ENCODE data around the gene HTRA1.

The HTRA1 gene

DNA sequence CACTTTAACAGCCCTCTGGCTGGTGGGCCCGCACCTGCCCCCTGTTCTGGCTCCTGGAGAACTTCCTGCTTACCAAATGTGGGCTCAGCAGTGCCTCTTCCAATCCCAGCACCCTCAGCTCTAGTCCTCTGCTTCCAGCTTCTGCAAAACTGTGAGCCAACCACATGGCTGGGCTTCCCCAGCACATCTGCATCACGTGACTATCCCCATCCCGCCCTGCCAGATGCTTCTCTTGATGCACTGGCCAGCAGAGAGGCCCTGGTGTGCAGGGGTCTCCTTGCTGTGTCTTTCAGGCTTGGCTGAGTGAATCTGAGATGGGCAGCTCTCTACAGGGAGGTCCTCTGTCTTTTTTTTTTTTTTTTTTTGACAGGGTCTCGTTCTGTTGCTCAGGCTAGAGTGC lies 55.4 kb downstream of the HTRA1 start:
- DNase-seq (ENCODE audit: low read depth in 2 of 2): no peak

DNA sequence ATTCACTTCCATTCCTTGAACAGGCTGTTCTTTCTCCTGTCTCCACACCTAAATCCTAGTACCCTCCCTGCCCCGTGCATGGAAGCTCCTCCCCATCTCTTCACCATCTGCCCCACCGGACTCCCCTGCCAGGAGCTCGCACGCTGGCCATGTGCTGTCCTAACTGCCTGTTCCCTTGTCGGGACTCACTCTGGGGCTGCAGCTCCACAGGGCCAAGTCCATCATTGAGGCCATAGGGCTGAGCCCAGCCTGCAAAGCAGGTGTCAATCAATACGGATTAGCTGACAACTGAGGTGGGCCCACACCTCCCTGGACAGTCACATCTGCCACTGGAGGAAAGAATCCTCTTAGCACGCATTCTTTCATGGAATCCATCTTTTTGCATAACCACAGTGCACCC lies 57.8 kb downstream of the HTRA1 start:
- DNase-seq (ENCODE audit: low read depth in 2 of 2): no peak

- DNase-seq (ENCODE audit: low read depth in 2 of 2): no peak
These were observed 58.5 kb downstream of the HTRA1 start for GRCh38 chr10:122519873-122520272.

DNA sequence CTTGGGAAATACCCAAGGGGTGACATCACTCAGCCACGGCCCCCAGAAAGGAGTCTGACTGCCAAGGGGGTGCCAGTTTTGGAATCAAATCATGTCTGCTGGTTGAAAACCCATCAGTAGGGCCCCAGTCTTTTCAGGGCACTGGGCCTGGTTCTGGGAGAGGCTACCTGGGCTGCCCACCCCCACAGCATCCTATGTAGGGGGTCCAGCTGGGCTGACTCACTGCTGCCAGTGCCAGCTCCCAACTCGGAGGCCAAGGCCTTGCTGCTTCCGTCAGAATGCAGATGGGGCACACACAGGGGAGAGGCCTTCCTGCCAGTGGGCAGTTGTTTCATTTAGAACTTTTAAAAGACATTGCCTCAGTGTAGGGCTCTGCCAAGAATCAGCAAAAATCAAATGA lies 59.7 kb downstream of the HTRA1 start:
- no peak for DNase-seq (ENCODE audit: low read depth in 2 of 2)

GRCh38 chr10:122524811-122525210 lies 63.5 kb downstream of the HTRA1 start:
- DNase-seq (ENCODE audit: low read depth in 2 of 2): no peak

DNA sequence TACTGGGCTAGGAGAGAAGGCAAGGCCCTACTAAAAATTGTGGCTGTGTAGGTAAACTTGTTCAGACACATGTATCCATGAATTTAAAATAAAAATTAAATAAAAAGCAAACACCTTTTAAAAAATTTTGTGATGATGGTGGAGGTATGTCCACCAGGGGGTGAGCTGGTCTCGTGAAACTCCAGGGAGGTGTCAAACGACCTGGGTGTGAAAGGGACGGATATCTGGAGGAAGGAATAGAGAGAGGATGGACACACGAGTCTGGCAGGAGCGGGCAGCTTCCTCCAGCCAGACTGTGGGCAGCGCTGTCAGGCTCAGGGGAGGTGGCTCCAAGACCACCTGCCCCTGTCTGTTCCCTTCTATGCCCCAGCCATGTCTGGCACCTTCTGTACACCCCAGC lies 64.4 kb downstream of the HTRA1 start:
- DNase-seq (ENCODE audit: low read depth in 2 of 2): no peak

GRCh38 chr10:122526892-122527291 lies 65.5 kb downstream of the HTRA1 start:
- DNase-seq (ENCODE audit: low read depth in 2 of 2): no peak

GRCh38 chr10:122530177-122530576 lies 68.8 kb downstream of the HTRA1 start:
- DNase-seq (ENCODE audit: low read depth in 2 of 2): no peak

DNA sequence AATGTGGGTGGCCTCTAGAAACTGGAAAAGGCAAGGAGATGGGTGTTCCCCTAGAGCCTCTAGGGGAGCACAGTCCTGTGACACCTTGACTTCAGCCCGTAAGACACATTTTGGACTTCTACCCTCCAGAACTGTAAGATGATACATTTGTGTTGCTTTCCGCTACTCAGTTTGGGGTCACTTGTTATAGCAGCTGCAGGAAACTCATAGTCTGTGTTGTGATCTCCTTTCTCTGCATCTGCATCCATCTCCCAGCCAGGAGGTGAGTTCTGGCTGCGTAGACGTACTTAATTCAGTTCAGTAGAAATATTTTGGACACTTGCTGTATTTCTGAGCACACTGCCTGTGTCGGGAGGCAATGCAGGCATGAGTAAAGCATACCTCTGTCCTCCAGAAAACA lies 69.9 kb downstream of the HTRA1 start:
- DNase-seq (ENCODE audit: low read depth in 2 of 2): no peak

- no peak for DNase-seq (ENCODE audit: low read depth in 2 of 2)
These were observed 70.6 kb downstream of the HTRA1 start for GRCh38 chr10:122531939-122532338.

DNA sequence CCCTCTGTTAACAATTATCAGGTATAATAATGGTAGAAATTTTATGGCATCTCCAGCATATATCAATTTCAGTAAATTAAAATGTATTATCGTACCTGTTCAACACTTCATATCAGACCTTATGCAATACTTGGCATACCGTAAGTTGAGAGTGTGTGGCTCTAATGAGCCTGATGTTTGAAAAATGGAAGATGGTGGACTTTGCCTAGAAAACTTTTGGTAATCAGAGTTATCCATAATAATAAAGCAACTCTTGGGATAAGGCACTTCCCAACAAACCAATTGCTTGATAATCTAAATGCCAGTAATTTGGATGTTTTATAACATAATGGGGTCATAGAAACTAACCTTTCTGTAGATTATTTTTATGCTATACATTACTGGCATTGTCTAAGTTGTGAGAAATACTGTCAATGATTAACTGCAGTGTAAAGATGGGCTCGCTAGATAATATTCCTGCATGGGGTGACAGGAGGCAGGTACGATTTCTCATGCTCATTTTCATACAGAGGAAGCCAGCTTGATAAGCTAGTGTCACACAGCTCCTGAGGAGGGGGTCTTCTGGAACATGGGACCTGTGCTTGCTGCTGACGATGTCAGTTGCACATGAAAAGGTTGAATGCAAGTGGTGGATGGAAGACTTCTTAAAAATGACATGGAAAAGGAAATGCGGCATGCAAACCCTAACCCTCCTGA lies 71.4 kb downstream of the HTRA1 start:
- DNase-seq (ENCODE audit: low read depth in 2 of 2): no peak

DNA sequence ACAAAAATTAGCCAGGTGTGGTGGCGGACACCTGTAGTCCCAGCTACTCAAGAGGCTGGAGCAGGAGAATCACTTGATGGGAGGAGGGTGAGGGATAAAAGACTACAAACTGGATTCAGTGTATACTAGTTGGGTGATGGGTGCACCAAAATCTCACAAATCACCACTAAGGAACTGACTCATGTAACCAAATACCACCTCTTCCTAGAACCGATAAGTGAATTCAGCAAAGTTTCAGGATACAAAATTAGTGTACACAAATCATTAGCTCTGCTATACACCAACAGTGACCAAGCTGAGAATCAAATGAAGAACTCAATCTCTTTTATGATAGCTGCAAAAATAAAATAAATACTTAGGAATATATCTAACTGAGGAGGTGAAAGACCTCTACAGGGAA lies 76.2 kb downstream of the HTRA1 start:
- DNase-seq (ENCODE audit: low read depth in 2 of 2): no peak

DNA sequence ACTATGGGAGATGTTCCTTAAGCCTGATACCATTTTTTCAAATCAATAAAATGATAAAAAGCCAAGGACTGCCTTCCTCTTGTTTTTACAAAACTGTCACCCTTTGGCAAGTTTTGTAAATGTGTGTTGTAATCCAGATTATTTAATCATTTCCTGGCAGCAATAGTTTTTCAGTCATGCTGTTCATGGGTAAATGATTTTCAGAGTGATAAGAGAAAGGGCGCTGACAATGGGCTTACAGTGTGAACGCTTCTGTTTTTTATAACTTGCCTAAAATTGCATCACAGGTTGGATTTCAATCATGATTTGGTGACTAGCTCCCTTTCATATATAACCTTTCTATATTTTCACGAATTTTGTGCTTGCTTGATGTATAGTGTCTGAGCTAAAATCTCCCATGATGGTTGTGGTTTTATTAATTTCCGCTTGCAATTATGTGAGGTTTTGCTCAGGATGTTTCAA lies 80.2 kb downstream of the HTRA1 start:
- DNase-seq (ENCODE audit: low read depth in 2 of 2): no peak

- DNase-seq (ENCODE audit: low read depth in 2 of 2): no peak
These were observed 82.5 kb downstream of the HTRA1 start for GRCh38 chr10:122543676-122544445.

DNA sequence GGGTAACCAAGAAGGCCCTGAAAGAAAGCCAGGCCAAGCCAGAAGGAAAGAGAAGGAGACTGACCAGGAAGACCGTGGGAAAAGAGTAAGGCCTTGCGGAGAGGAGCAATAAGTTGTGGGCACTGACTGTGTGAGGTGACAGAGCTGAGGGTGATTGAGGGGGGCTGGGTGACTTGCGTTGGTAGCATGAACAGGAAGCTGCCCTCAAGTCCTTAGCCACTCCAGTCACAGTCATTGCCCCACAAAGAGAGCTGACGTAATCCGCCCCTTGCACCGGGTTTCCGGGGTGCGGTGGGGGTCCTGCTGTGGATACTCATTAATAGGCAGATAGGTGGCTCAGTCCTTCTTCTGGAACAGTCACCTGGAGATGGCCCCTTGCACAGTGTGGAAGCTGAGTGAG lies 83.1 kb downstream of the HTRA1 start:
- no peak for DNase-seq (ENCODE audit: low read depth in 2 of 2)

DNA sequence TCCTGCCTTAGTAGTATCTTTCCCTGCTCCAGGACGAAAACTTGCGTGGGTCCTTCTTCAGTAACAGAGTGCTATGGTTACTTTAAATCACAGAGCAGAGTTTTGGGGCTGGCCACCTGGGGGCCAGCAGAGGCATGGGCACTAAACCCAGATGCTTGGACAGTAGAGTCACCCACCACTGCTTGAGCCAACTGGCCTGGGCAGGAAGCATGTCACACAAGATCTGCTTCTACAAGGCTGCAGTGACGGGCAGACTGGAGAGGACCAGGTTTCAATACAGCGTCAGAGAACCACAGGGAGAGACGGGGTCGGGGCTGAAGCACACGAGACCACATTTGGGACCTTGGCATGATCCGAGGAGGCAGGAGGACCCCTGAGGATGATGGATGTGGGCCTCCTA lies 84.9 kb downstream of the HTRA1 start:
- no peak for DNase-seq (ENCODE audit: low read depth in 2 of 2)

DNA sequence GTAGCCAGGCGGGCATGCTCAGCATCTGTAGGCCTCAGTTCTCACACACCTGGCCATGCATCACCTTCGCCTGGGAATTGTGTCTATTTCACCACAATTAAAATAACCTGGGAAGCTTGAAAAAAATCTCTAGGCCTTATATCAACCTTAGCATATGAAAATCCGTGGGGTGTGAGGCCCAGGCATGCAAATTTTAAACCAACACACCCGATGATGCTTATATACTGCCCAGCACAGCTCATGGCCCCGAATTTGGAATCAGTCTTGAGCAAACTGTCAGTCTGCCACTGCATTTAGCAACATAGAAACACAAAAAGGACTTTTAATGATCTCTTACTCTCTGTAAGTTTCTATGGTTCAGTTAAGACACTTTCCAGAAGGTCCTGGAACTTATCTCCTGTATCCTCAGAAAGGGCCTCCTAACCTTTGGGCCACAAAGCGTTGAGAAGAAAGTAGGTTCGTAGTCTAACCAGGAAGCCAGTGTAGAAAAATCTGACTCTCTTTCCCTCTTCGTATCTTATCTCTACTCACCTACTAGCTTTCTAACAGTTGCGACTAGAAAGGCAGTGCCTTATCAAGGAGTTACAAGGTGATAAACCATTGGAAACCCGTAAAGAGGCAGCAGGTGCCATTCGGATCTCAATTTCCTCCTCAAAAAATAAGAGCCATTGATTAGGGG lies 87.2 kb downstream of the HTRA1 start:
- DNase-seq (ENCODE audit: low read depth in 2 of 2): no peak

- DNase-seq (ENCODE audit: low read depth in 2 of 2): no peak
These were observed 88.3 kb downstream of the HTRA1 start for GRCh38 chr10:122549636-122550035.

GRCh38 chr10:122550427-122550826 lies 89.1 kb downstream of the HTRA1 start:
- DNase-seq (ENCODE audit: low read depth in 2 of 2): no peak

- DNase-seq (ENCODE audit: low read depth in 2 of 2): no peak
These were observed 89.6 kb downstream of the HTRA1 start for GRCh38 chr10:122550983-122551382.

DNA sequence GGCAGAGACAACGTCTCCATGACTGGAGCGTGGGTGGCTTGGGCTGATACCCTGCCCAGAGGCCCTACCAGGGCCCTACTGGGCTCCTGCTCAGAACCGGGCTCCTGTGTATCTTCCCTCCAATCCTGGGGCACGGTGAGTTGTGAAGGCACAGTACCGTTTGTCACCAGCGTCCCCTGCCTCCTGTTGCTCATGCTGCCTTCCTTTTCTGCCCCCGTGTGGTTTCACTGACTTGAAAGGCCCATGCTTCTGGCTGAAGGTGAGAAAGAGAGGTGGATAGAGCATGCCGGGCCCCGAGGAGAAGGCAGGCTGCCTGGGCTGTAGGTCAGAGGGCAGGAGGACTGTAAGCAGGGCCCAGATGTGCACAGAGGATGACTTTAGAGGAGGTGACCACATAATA lies 90.1 kb downstream of the HTRA1 start:
- DNase-seq (ENCODE audit: low read depth in 2 of 2): no peak

GRCh38 chr10:122553341-122553740 lies 92.0 kb downstream of the HTRA1 start:
- no peak for DNase-seq (ENCODE audit: low read depth in 2 of 2)

Measured in stimulated activated CD4-positive, alpha-beta T cell treated with anti-CD3 and anti-CD28 coated beads, Interleukin-1b, Interleukin-23, amount 100 ng/mL, for 1 hour (primary cell).